Measurements from ENCODE around the gene CHMP1B.

The CHMP1B gene

GRCh38 chr18:11851146-11851805, at the start of gene CHMP1B:
Gene CHMP1B (plus strand): TSS chr18:11851413. CDS start chr18:11851512, 99 bp downstream.
- peak; percentile 93 for DNase-seq

- no peak for DNase-seq
These were observed 49.6 kb upstream of the CHMP1B start for GRCh38 chr18:11801573-11801972.

GRCh38 chr18:11802158-11802557, 49.1 kb upstream of the CHMP1B start:
- DNase-seq: no peak

- no peak for DNase-seq
These were observed 48.6 kb upstream of the CHMP1B start for GRCh38 chr18:11802586-11802985.

GRCh38 chr18:11807233-11807632, 44.0 kb upstream of the CHMP1B start:
- no peak for DNase-seq

- no peak for DNase-seq
These were observed 43.0 kb upstream of the CHMP1B start for GRCh38 chr18:11808001-11808855.

- DNase-seq: no peak
These were observed 41.3 kb upstream of the CHMP1B start for GRCh38 chr18:11809895-11810294.

- no peak for DNase-seq
These were observed 40.8 kb upstream of the CHMP1B start for GRCh38 chr18:11810379-11810778.

GRCh38 chr18:11811009-11811408, 40.2 kb upstream of the CHMP1B start:
- DNase-seq: no peak

GRCh38 chr18:11817229-11817628, 34.0 kb upstream of the CHMP1B start:
- no peak for DNase-seq

GRCh38 chr18:11818486-11819203, 32.6 kb upstream of the CHMP1B start:
- DNase-seq: no peak

- no peak for DNase-seq
These were observed 31.3 kb upstream of the CHMP1B start for GRCh38 chr18:11819938-11820337.

- DNase-seq: no peak
These were observed 30.5 kb upstream of the CHMP1B start for GRCh38 chr18:11820697-11821096.

- DNase-seq: no peak
These were observed 30.0 kb upstream of the CHMP1B start for GRCh38 chr18:11821208-11821607.

- DNase-seq: no peak
These were observed 29.5 kb upstream of the CHMP1B start for GRCh38 chr18:11821643-11822237.

- no peak for DNase-seq
These were observed 27.7 kb upstream of the CHMP1B start for GRCh38 chr18:11823545-11823944.

GRCh38 chr18:11826836-11827235, 24.4 kb upstream of the CHMP1B start:
- no peak for DNase-seq

GRCh38 chr18:11828786-11829432, 22.3 kb upstream of the CHMP1B start:
- no peak for DNase-seq

GRCh38 chr18:11830585-11830984, 20.6 kb upstream of the CHMP1B start:
- DNase-seq: no peak

GRCh38 chr18:11831921-11832320, 19.3 kb upstream of the CHMP1B start:
- no peak for DNase-seq

GRCh38 chr18:11834772-11835171, 16.4 kb upstream of the CHMP1B start:
- DNase-seq: no peak

GRCh38 chr18:11839556-11839955, 11.7 kb upstream of the CHMP1B start:
- no peak for DNase-seq

- no peak for DNase-seq
These were observed 10.7 kb upstream of the CHMP1B start for GRCh38 chr18:11840493-11840892.
